GM12875 (cell line): ENCODE results near the gene PRR4.

Source experiments
- H3K4me3 ChIP-seq: one replicate; pipeline ENCODE4 v1.5.1; 2011; ENCODE audit warnings: low read depth, low read length, control low read depth
- CTCF ChIP-seq: IDR thresholded peaks from 2 replicates; pipeline ENCODE4 v1.5.1; 2011; ENCODE audit warnings: low read depth, mild to moderate bottlenecking, control low read depth, inconsistent platforms, low read length, moderate library complexity, borderline replicate concordance; ENCODE audit not compliant: insufficient read depth

The PRR4 gene

GRCh38 chr12:10838461-10838860 is 10.8 kb downstream of the PRR4 start:
- H3K4me3 ChIP-seq: no peak overlapping the region
- TF ChIP-seq CTCF: no peak

- TF ChIP-seq CTCF: no peak
- no peak overlapping the region for H3K4me3 ChIP-seq
Observed at GRCh38 chr12:10829994-10830393, 19.3 kb downstream of the PRR4 start.

GRCh38 chr12:10826258-10826657 is 23.0 kb downstream of the PRR4 start, which contains the start of gene TAS2R10:
Gene TAS2R10 (minus strand): TSS chr12:10826358. CDS start chr12:10826269, 89 bp downstream.
- no peak for TF ChIP-seq CTCF

GRCh38 chr12:10824957-10825356 is 24.3 kb downstream of the PRR4 start:
- TF ChIP-seq CTCF: no peak
- H3K4me3 ChIP-seq: no peak overlapping the region

More at GRCh38 chr12:10826258-10826657, 23.0 kb downstream of the PRR4 start, which contains the start of gene TAS2R10:
- no peak within 1 kb of the TSS for H3K4me3 ChIP-seq

GRCh38 chr12:10811883-10812536 is 37.3 kb downstream of the PRR4 start:
- no peak for TF ChIP-seq CTCF
- no peak overlapping the region for H3K4me3 ChIP-seq

- H3K4me3 ChIP-seq: no peak within 1 kb of the TSS
- TF ChIP-seq CTCF: no peak
Observed at GRCh38 chr12:10810068-10810467, 39.2 kb downstream of the PRR4 start, which contains the start of gene TAS2R9. Gene TAS2R9 (minus strand): TSS chr12:10810168. CDS start chr12:10810075, 93 bp downstream.

GRCh38 chr12:10807186-10807585 is 42.1 kb downstream of the PRR4 start, which contains the start of gene TAS2R8:
Gene TAS2R8 (minus strand): TSS chr12:10807286. CDS start chr12:10806980, 306 bp downstream.
- TF ChIP-seq CTCF: no peak

More at GRCh38 chr12:10807186-10807585, 42.1 kb downstream of the PRR4 start, which contains the start of gene TAS2R8:
- H3K4me3 ChIP-seq: no peak within 1 kb of the TSS
